K562 (cell line): ENCODE data around the gene SEMA6B. TPM values are rescaled to one million over a fixed set of nuclear protein-coding genes. Genes with fewer than 3 reads are reported as not detected.

Source experiments
- ADNP ChIP-seq: fragments of 200-800 bp; sonication (Bioruptor generic); IDR thresholded peaks from 2 replicates; pipeline ENCODE4 v1.6.1; 2016; ENCODE audit warnings: missing genetic modification characterization, missing compliant biosample characterization
- CHD1 ChIP-seq: fragments of 200-600 bp; sonication (generic); IDR thresholded peaks from one replicate; pipeline ENCODE4 v1.6.1; 2012; ENCODE audit warnings: mild to moderate bottlenecking, moderate library complexity, low read length, inconsistent platforms
- CHD7 ChIP-seq: fragments of 200-600 bp; sonication (generic); IDR thresholded peaks from one replicate; pipeline ENCODE4 v1.6.1; 2012; ENCODE audit warnings: mild to moderate bottlenecking, low read depth, low read length, inconsistent platforms
- CSDE1 ChIP-seq, 2 experiments: fragments of 450-650 bp; IDR thresholded peaks; 2 replicates each; pipeline ENCODE4 v1.6.1; 2016; ENCODE audit warnings: mild to moderate bottlenecking in 1 of 2
- E2F3 ChIP-seq: fragments of 250-450 bp; sonication (Bioruptor Pico); IDR thresholded peaks from 2 replicates; pipeline ENCODE4 v1.4.0; 2020; ENCODE audit warnings: mild to moderate bottlenecking
- HCFC1 ChIP-seq: IDR thresholded peaks from 2 replicates; pipeline ENCODE4 v1.6.1; 2012; ENCODE audit warnings: low read depth, low read length, improper control_type of control experiment
- MTA3 ChIP-seq: fragments of 450-650 bp; formaldehyde crosslinking; IDR thresholded peaks from 2 replicates; pipeline ENCODE4 v1.6.1; 2017; ENCODE audit warnings: mild to moderate bottlenecking, borderline replicate concordance
- TCFL5 ChIP-seq: fragments of 250-450 bp; sonication (Bioruptor Pico); conservative IDR thresholded peaks from 2 replicates; pipeline ENCODE4 v1.6.1; 2021; ENCODE audit warnings: mild to moderate bottlenecking, moderate library complexity, matching md5 sums
- TFAP4 ChIP-seq: sonication (generic); formaldehyde crosslinking; IDR thresholded peaks from 2 replicates; pipeline ENCODE4 v1.8.0; 2022; ENCODE audit warnings: missing genetic modification reagents, mild to moderate bottlenecking, moderate library complexity, borderline replicate concordance
- ZNF133 ChIP-seq: fragments of 250-450 bp; sonication (Bioruptor Pico); IDR thresholded peaks from 2 replicates; pipeline ENCODE4 v1.4.0; 2020; ENCODE audit warnings: mild to moderate bottlenecking
- ZNF143 ChIP-seq: sonication (generic); formaldehyde crosslinking; IDR thresholded peaks from 2 replicates; pipeline ENCODE4 v1.9.0; 2022; ENCODE audit warnings: mild to moderate bottlenecking, missing genetic modification reagents
- polyA plus RNA-seq, 8 experiments: library from polyadenylated mRNA; depleted of rRNA in 4 of 8; stranded (reverse) in 5 of 8; unstranded in 3 of 8; fragments of >200 nt; fragmentation: Nextera tagmentation in 2 of 8; fragmentation: Illumina TruSeq in 1 of 8; extraction: Ambion mirVana in 2 of 8; extraction: Trizol in 1 of 8; gene quantifications; 2 replicates each; pipeline versions ENCODE4 v1.2.1 to v1.2.3, GENCODE V29; 2011 to 2014; ENCODE audit warnings: inconsistent platforms in 1 of 8, missing spikeins in 1 of 8
- total RNA-seq, 7 experiments: library from RNA; depleted of rRNA in 6 of 7; stranded (reverse); fragments of >200 nt in 6 of 7; fragmentation: Illumina TruSeq in 2 of 7; extraction: Trizol in 2 of 7; gene quantifications; 2 replicates each; pipeline versions ENCODE4 v1.2.1 to v1.2.3, GENCODE V29; 2011 to 2021; ENCODE audit warnings: low replicate concordance in 1 of 7

Gene SEMA6B
- total and polyA plus RNA-seq, 9 of the 15 experiments (the other 6 are each of a cell fraction or from before 2014, with no cell fraction given): 0.65 to 4.6 (median 2.5) TPM; not detected in 2

GRCh38 chr19:4555657-4556561, 3.6 kb downstream of the SEMA6B start (continued):
- no peak for TF ChIP-seq CHD7
- 0 out of 2 replicates have a peak, but pooled peaks have one; percentile 35 for TF ChIP-seq ZNF143 (CRISPR knock-in tag)
- TF ChIP-seq ZNF133 (CRISPR knock-in tag): no peak
- TF ChIP-seq ADNP (tag): peak; percentile 98
- TF ChIP-seq TCFL5 (CRISPR knock-in tag): no peak
- TF ChIP-seq CHD1: no peak
- no peak for TF ChIP-seq E2F3 (CRISPR knock-in tag)
- no peak for TF ChIP-seq HCFC1
- no peak for TF ChIP-seq CSDE1 (IDR thresholded peaks at IDR 0.05)
- TF ChIP-seq MTA3: peak; percentile 68
- peak; percentile 53; the same call in 1 of the 2 replicates for TF ChIP-seq TFAP4
